GM12874 (cell line): ENCODE measurements around the gene FOXJ3.

Source experiments
- TF ChIP-seq, protein P1 (sequence below): IDR thresholded peaks from 2 replicates; pipeline ENCODE4 v1.5.1; 2011; ENCODE audit warnings: low read depth, mild to moderate bottlenecking, control low read depth, low read length, moderate library complexity; ENCODE audit not compliant: insufficient read depth

The FOXJ3 gene

GRCh38 chr1:42306977-42307376, 28.1 kb downstream of the FOXJ3 start:
- TF ChIP-seq, protein P1, sequence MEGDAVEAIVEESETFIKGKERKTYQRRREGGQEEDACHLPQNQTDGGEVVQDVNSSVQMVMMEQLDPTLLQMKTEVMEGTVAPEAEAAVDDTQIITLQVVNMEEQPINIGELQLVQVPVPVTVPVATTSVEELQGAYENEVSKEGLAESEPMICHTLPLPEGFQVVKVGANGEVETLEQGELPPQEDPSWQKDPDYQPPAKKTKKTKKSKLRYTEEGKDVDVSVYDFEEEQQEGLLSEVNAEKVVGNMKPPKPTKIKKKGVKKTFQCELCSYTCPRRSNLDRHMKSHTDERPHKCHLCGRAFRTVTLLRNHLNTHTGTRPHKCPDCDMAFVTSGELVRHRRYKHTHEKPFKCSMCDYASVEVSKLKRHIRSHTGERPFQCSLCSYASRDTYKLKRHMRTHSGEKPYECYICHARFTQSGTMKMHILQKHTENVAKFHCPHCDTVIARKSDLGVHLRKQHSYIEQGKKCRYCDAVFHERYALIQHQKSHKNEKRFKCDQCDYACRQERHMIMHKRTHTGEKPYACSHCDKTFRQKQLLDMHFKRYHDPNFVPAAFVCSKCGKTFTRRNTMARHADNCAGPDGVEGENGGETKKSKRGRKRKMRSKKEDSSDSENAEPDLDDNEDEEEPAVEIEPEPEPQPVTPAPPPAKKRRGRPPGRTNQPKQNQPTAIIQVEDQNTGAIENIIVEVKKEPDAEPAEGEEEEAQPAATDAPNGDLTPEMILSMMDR, result no peak

GRCh38 chr1:42305639-42306038, 29.4 kb downstream of the FOXJ3 start:
- TF ChIP-seq, protein P1, result no peak

DNA sequence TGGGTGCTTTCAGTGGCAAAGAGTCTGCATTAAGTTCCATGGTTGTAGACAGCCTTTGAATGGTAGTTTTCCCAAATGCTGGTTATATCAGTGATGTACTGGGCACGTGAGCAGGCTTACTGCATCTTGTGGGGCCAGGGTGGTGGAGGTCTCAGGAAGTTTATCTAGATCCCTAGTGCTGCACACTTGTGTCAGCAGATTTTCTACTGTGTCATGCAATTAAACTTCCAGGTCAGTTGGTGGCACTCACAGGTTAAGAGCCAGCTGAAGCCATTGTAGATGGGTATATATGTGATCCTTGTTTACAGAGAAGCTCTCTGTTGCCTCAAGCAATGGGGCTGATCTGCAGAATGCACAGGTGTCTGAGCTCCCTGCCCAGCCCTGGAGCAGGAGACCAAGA, 33.0 kb downstream of the FOXJ3 start:
- TF ChIP-seq, protein P1, result no peak

- TF ChIP-seq, protein P1, result no peak
Measured at GRCh38 chr1:42298520-42298919, 36.5 kb downstream of the FOXJ3 start.

- TF ChIP-seq, protein P1, result no peak
Measured at GRCh38 chr1:42295816-42296215, 39.2 kb downstream of the FOXJ3 start.

GRCh38 chr1:42290130-42290529, 44.9 kb downstream of the FOXJ3 start:
- TF ChIP-seq, protein P1, result no peak

DNA sequence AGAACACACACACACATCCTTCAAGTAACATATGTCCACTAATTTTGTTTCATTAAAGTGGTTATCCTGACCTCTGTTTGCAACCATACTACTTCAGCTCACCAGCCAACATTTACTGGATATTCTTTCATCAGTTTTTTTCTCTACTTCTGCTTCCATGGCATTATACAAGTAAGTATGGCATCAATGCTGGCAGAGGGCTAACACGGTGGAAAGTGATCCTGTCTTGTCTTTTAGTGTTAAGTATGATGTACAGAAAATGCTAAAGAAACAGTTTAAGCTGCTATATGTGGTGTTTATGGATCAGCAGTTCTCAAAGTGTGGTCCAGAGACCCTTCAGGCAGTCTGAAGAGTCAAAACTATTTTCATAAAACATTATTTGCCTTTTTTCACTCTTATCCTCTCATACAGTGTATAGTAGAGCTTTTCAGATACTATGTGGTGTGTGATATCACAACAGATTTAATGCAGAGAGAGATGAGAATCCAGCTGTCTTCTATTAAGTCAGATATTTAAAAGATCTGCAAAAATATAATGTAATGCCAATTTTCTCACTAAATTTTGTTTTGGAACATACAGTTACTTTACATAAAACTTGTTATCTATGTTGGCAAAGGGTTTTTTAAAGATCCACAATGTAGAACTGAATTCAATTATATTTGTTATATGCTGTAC, 46.6 kb downstream of the FOXJ3 start:
- TF ChIP-seq, protein P1, result no peak
